DOHH2 (cell line): ENCODE data around the gene CDH4.

Experiments
- H3F3A ChIP-seq: fragments of 200-600 bp; sonication (generic), shearing (Covaris generic); 2 replicates; pipeline ENCODE4 v1.6.0; 2016; ENCODE audit warnings: antibody characterized with exemption, mild to moderate bottlenecking; ENCODE audit not compliant: control insufficient read depth, insufficient read depth
- H3K27ac ChIP-seq: fragments of 200-600 bp; sonication (generic); 2 replicates; pipeline ENCODE4 v1.5.1; 2014; ENCODE audit warnings: low read depth, mild to moderate bottlenecking, low read length, moderate library complexity
- H3K27me3 ChIP-seq: fragments of 200-600 bp; sonication (generic); 2 replicates; pipeline ENCODE4 v1.6.1; 2014; ENCODE audit warnings: mild to moderate bottlenecking, low read length, mixed read lengths; ENCODE audit not compliant: control insufficient read depth
- H3K36me3 ChIP-seq: fragments of 200-600 bp; sonication (generic); 2 replicates; pipeline ENCODE4 v1.6.1; 2014; ENCODE audit warnings: mild to moderate bottlenecking, low read length, moderate library complexity, mixed read lengths; ENCODE audit not compliant: control insufficient read depth
- H3K4me1 ChIP-seq: fragments of 200-600 bp; sonication (generic); 2 replicates; pipeline ENCODE4 v1.6.1; 2014; ENCODE audit warnings: mild to moderate bottlenecking, low read length, mixed read lengths; ENCODE audit not compliant: control insufficient read depth
- H3K4me2 ChIP-seq: fragments of 200-600 bp; sonication (generic); 2 replicates; pipeline ENCODE4 v1.6.0; 2014; ENCODE audit warnings: mild to moderate bottlenecking, low read length, moderate library complexity
- H3K4me3 ChIP-seq: fragments of 200-600 bp; sonication (generic); 2 replicates; pipeline ENCODE4 v1.5.1; 2014; ENCODE audit warnings: mild to moderate bottlenecking, low read length, mixed read lengths
- H3K79me2 ChIP-seq: fragments of 200-600 bp; sonication (generic); 2 replicates; pipeline ENCODE4 v1.6.1; 2014; ENCODE audit warnings: mild to moderate bottlenecking, low read length, mixed read lengths; ENCODE audit not compliant: control insufficient read depth
- H3K9me2 ChIP-seq: fragments of 200-600 bp; sonication (generic); replicated peaks from 2 replicates; pipeline ENCODE4 v1.6.1; 2014; ENCODE audit warnings: mild to moderate bottlenecking, low read length, mixed read lengths; ENCODE audit not compliant: control insufficient read depth
- H3K9me3 ChIP-seq: fragments of 200-600 bp; sonication (generic); 2 replicates; pipeline ENCODE4 v1.6.1; 2014; ENCODE audit warnings: antibody characterized with exemption, low read length, mixed read lengths; ENCODE audit not compliant: control insufficient read depth, insufficient read depth
- H4K20me1 ChIP-seq: fragments of 200-600 bp; sonication (generic); 2 replicates; pipeline ENCODE4 v1.6.0; 2014; ENCODE audit warnings: low read depth, mild to moderate bottlenecking, antibody characterized with exemption, low read length, moderate library complexity; ENCODE audit not compliant: control insufficient read depth, insufficient read depth
- EZH2phosphoT487 ChIP-seq: fragments of 200-600 bp; sonication (generic); IDR thresholded peaks from 2 replicates; pipeline ENCODE4 v1.6.1; 2017; ENCODE audit warnings: borderline replicate concordance, mild to moderate bottlenecking, antibody characterized with exemption, low read length, moderate library complexity, mixed read lengths
- TF ChIP-seq, protein P1 (sequence below): fragments of 200-600 bp; sonication (generic); IDR thresholded peaks from one replicate; pipeline ENCODE4 v1.5.1; 2014; ENCODE audit warnings: antibody characterized with exemption, mild to moderate bottlenecking, low read depth, low read length; ENCODE audit not compliant: poor library complexity, severe bottlenecking

CDH4 gene

DNA sequence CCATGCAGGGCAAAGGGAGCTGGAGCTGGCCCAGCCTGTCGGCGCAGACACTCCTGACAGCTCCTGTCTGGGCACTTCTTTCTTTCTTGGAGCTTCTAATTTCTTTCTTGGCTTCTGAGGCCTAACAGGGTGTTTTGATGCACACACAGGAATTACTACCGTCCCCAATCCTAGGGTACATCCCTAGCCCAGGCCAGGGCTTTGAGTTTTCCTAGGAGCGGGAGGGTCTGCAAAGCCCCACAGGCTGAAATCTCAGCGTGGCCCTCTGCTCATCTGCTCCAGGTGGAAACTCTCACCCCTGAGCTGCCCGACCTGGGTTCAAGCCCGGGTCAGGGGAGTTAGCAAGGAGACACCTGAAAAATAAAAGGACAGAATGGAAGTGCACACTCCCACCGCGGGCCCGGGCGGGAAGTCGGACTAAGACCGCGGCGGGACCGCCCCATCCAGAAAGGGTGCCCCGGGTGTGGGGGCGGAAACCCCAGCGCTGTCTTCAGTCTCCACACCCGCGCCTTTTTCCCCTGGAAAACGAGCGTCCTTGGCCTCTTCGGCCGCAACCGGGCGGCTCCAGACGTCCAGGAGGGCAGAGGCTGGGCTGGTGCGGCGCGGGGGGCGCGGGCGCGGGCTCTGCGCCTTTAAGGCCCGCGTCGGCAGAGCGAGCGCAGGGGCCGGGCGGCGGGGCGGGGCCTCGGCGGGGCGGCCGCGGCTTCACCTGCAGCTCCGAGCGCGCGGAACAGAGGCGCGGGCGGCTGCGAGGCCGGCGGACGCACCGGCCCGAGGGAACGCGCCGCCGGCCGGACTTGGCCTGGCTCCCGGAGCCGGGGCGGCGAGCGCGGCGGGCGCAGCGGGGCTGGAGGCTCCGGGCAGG is at the start of gene CDH4:
CDH4 (plus strand) TSS at position 733 of the 865 bp plus-strand sequence.
- no peak within 1 kb of the TSS for H3K27ac ChIP-seq

DNA sequence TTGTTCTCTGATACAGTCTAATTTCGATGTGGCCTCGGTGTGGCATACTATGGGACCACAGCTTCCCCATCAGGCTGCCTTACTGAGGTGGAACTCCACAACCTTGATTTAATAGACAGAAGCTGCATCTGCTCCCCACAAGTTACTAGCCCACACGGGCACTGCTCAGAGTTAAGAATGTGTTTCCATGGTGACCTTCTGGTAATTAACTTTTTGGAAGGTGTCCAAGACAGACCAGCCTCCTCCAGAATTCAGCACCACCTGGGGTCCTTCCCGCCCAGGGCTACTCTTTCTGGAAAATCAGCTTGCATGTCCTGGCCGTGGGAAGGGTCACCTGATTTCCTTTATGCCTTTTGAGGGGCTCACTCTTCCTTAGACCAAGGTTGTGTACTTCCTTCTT is 48.7 kb upstream of the CDH4 start:
- H3K4me3 ChIP-seq = no peak overlapping the region
- no peaks in the 10 kb centered on the region for H3K9me3 ChIP-seq
- no peak for TF ChIP-seq EZH2phosphoT487
- TF ChIP-seq, protein P1, sequence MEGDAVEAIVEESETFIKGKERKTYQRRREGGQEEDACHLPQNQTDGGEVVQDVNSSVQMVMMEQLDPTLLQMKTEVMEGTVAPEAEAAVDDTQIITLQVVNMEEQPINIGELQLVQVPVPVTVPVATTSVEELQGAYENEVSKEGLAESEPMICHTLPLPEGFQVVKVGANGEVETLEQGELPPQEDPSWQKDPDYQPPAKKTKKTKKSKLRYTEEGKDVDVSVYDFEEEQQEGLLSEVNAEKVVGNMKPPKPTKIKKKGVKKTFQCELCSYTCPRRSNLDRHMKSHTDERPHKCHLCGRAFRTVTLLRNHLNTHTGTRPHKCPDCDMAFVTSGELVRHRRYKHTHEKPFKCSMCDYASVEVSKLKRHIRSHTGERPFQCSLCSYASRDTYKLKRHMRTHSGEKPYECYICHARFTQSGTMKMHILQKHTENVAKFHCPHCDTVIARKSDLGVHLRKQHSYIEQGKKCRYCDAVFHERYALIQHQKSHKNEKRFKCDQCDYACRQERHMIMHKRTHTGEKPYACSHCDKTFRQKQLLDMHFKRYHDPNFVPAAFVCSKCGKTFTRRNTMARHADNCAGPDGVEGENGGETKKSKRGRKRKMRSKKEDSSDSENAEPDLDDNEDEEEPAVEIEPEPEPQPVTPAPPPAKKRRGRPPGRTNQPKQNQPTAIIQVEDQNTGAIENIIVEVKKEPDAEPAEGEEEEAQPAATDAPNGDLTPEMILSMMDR = no peak
- no peak overlapping the region for H3K4me2 ChIP-seq
- no peaks in the 10 kb centered on the region for H3K4me1 ChIP-seq
- H3K27me3 ChIP-seq = no peaks in the 10 kb centered on the region
- no peaks in the 10 kb centered on the region for H3K79me2 ChIP-seq
- no peaks in the 10 kb centered on the region for H3K9me2 ChIP-seq
- no peaks in the 10 kb centered on the region for H3K36me3 ChIP-seq
- no peaks in the 10 kb centered on the region for H3F3A ChIP-seq
- H3K27ac ChIP-seq = no peak overlapping the region
- no peaks in the 10 kb centered on the region for H4K20me1 ChIP-seq

More for the DNA sequence above, at the start of gene CDH4:
- no peaks in the 10 kb centered on the region for H3K36me3 ChIP-seq
- H4K20me1 ChIP-seq = no peaks in the 10 kb centered on the region
- H3F3A ChIP-seq = no peaks in the 10 kb centered on the region
- no peak within 1 kb of the TSS for H3K4me3 ChIP-seq
- no peaks in the 10 kb centered on the region for H3K4me1 ChIP-seq
- no peak within 1 kb of the TSS for H3K4me2 ChIP-seq
- H3K9me2 ChIP-seq = no peaks in the 10 kb centered on the region
- H3K79me2 ChIP-seq = no peaks in the 10 kb centered on the region
- TF ChIP-seq EZH2phosphoT487 = no peak
- TF ChIP-seq, protein P1 = no peak
- H3K27me3 ChIP-seq = no peaks in the 10 kb centered on the region
- no peaks in the 10 kb centered on the region for H3K9me3 ChIP-seq

DNA sequence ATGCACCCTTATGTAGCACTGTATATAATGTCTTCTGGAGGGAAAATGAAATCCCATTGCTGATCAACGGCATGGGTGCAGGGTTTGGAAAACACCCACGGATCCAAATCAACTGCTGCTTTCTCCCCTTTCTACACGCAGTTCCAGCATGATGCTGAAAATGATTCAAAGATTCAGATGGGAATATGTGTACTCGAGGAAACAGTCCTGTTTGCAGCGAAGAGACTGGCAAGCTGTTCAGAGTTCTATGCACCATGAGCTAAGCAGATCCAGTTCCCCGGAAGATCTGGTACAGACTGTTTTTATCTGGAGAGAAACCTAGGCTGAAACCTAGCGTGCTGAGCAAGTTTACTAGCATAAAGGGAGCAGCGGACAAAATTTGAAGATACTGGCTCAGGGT is 47.9 kb upstream of the CDH4 start:
- TF ChIP-seq, protein P1 = no peak
- TF ChIP-seq EZH2phosphoT487 = no peak
- Histone ChIP-seq H3K27me3 (no peaks in the 10 kb centered on the region), H3K9me2 (no peaks in the 10 kb centered on the region), H3K4me1 (no peaks in the 10 kb centered on the region), H3F3A (no peaks in the 10 kb centered on the region), H4K20me1 (no peaks in the 10 kb centered on the region), H3K4me2 (no peak overlapping the region), H3K79me2 (no peaks in the 10 kb centered on the region), H3K36me3 (no peaks in the 10 kb centered on the region), H3K9me3 (no peaks in the 10 kb centered on the region), H3K27ac (no peak overlapping the region), H3K4me3 (no peak overlapping the region)
